ENCODE measurements around the gene NECTIN3.

DNA sequence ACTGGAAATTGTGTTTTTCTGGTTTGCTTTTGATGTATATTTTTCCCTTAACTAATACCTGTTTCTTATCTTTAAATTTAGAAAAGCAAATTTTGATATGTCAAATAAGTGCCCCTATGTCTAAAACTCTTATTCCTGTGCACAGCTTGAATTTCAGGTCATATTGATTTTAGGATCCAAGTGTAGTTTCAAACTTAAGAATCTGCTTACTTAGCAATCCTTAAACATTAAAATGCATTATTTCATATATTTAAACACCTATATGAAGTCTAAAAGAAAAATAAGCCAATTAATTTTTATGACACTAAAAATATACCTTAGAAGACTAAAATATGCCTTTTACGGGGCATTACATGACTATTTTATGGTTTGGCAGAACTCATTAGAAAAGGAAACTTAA, 59.2 kb downstream of the NECTIN3 start:
- TF ChIP-seq EZH2 (IDR thresholded peaks at IDR 0.05) (no peak), POLR2AphosphoS5 (IDR thresholded peaks at IDR 0.05; ENCODE audit: borderline replicate concordance, low read depth, low read length) (no peak), FOXP2 (optimal IDR thresholded peaks at IDR 0.05; ENCODE audit: control extremely low read depth, extremely low read length, insufficient read depth) (no peak)
